PFSK-1 (cell line): ENCODE results near the gene WDR72.

Source experiments
- FOXP2 ChIP-seq: optimal IDR thresholded peaks from 2 replicates; pipeline ENCODE3; 2011; ENCODE audit warnings: borderline replicate concordance, control low read depth, inconsistent platforms; ENCODE audit not compliant: insufficient read depth; ENCODE audit errors: extremely low read length, extremely low read depth
- POLR2AphosphoS5 ChIP-seq: IDR thresholded peaks from 2 replicates; pipeline ENCODE4 v1.6.1; 2012; ENCODE audit warnings: low read depth, mild to moderate bottlenecking, control low read depth, low read length, moderate library complexity
- SIN3A ChIP-seq: IDR thresholded peaks from 2 replicates; pipeline ENCODE4 v1.6.1; 2012; ENCODE audit warnings: mild to moderate bottlenecking, low read length, moderate library complexity, borderline replicate concordance; ENCODE audit not compliant: insufficient read depth
- TAF1 ChIP-seq: IDR thresholded peaks from 2 replicates; pipeline ENCODE4 v1.6.1; 2012; ENCODE audit warnings: low read length, control low read depth, borderline replicate concordance; ENCODE audit not compliant: insufficient read depth
- TF ChIP-seq, protein P1 (sequence below), 2 experiments: IDR thresholded peaks; 2 replicates each; pipeline versions ENCODE4 v1.6.1 to v1.8.0; 2011 to 2012; ENCODE audit warnings: low read depth in 2 of 2, low read length in 2 of 2, control low read depth in 1 of 2, inconsistent platforms in 1 of 2, mild to moderate bottlenecking in 1 of 2, moderate library complexity in 1 of 2; ENCODE audit not compliant: insufficient read depth in 1 of 2

Gene WDR72

DNA sequence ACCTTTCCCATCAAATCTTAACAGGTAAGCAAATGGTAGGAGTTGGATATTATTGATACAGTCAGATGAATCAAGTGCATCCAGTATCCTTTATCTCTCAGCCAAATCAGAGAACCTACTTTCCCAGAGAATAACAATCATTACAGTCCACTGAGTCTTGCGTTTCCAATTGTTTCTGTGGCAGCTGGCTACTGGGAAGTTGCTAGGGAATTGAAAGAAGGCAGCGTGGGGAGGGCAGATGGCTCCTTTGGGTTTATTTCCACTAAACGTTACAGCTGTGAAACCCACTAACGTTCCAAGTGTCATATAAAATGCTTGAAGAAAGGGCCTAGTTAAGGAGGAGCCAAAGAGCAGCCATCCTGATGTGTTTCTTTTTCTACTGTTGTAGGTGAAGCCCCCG is 78.4 kb downstream of the WDR72 start:
- TF ChIP-seq POLR2AphosphoS5 (no peak), FOXP2 (no peak), TAF1 (no peak), SIN3A (no peak)
- TF ChIP-seq, protein P1, sequence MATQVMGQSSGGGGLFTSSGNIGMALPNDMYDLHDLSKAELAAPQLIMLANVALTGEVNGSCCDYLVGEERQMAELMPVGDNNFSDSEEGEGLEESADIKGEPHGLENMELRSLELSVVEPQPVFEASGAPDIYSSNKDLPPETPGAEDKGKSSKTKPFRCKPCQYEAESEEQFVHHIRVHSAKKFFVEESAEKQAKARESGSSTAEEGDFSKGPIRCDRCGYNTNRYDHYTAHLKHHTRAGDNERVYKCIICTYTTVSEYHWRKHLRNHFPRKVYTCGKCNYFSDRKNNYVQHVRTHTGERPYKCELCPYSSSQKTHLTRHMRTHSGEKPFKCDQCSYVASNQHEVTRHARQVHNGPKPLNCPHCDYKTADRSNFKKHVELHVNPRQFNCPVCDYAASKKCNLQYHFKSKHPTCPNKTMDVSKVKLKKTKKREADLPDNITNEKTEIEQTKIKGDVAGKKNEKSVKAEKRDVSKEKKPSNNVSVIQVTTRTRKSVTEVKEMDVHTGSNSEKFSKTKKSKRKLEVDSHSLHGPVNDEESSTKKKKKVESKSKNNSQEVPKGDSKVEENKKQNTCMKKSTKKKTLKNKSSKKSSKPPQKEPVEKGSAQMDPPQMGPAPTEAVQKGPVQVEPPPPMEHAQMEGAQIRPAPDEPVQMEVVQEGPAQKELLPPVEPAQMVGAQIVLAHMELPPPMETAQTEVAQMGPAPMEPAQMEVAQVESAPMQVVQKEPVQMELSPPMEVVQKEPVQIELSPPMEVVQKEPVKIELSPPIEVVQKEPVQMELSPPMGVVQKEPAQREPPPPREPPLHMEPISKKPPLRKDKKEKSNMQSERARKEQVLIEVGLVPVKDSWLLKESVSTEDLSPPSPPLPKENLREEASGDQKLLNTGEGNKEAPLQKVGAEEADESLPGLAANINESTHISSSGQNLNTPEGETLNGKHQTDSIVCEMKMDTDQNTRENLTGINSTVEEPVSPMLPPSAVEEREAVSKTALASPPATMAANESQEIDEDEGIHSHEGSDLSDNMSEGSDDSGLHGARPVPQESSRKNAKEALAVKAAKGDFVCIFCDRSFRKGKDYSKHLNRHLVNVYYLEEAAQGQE (IDR thresholded peaks at IDR 0.05; ENCODE audit: insufficient read depth in 1 of 2, low read depth in 2 of 2, low read length in 2 of 2), result no peak

DNA sequence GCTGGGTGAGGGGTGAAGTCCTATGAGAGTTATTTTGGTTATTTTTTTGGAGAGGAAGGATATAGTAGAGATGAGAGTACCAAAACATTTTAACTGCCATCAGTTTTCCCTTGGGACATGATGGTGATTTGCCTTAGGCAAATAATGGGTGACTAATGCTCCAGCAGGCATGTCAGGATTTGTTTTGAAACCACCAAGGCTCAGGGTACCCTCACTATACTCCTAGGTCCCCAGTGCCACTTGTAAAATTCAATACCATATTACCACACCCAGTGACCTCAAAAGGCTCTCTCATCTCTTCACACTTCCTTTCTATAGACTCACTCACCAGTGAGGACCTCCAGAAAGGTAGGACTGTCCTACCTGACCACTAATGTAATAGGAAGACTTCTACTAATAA is 83.6 kb downstream of the WDR72 start:
- no peak for TF ChIP-seq TAF1
- TF ChIP-seq SIN3A, result no peak
- TF ChIP-seq FOXP2, result no peak
- TF ChIP-seq, protein P1 (IDR thresholded peaks at IDR 0.05; ENCODE audit: insufficient read depth in 1 of 2, low read depth in 2 of 2, low read length in 2 of 2), result no peak
- no peak for TF ChIP-seq POLR2AphosphoS5

DNA sequence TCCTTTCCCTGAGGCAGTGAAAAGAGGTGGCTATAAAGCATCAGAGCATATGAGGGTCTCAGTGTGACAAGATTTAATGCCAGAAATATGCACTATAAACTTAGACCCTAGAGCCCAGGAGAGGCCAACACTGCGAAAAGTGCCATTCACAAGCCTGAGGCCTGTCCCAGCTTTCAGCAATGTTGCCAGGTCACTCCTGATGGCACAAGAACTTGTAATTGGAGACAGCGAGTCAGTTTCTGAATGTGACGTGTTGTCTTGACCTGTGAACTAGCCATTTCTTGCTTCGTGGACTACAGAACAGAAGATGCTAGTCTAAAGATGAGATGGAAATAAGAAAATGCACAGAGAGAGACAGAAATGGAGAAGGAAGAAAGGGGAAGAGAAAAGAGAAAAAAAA is 87.9 kb downstream of the WDR72 start:
- TF ChIP-seq POLR2AphosphoS5, result no peak
- TF ChIP-seq, protein P1 (IDR thresholded peaks at IDR 0.05; ENCODE audit: insufficient read depth in 1 of 2, low read depth in 2 of 2, low read length in 2 of 2), result no peak
- no peak for TF ChIP-seq TAF1
- TF ChIP-seq FOXP2, result no peak
- TF ChIP-seq SIN3A, result no peak

DNA sequence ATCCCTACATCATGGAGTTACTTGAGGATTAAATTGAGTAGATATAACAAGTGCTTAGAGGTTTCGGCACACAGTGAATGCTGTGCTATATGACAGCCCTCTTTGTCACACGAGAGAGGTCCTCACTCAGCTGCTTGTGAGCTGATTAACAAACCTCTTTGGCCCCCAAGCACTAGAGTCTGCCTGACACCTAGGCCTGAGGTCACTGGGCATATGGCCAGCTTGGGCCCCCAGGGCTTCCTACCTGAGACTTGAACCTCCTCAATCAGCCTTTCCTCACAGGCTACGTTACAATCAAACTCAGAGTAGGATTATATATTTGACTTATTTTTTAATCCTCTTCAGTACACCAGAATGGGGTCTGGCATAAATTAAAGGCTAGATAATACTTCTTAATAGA is 88.8 kb downstream of the WDR72 start:
- TF ChIP-seq POLR2AphosphoS5 (no peak), TAF1 (no peak), FOXP2 (no peak), SIN3A (no peak)
- TF ChIP-seq, protein P1 (IDR thresholded peaks at IDR 0.05; ENCODE audit: insufficient read depth in 1 of 2, low read depth in 2 of 2, low read length in 2 of 2), result no peak

DNA sequence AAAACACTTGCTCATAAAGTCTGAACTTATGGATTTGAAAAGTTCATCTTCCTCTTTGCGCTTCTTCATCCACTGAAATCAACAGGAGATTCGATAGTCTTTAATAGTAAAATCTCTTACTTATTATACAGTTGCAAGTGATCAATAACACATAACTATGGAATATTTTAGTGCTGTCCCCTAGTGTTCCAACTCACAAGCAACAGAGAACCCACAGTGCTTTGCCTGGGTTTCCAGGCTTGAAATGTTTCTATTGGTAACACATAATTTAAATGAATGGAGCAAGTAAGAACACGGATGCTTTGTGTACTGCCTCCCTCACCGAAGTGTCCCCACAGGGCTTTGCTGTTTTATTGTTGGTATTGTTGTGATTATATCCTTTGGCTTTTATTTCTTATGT is 93.5 kb downstream of the WDR72 start:
- TF ChIP-seq POLR2AphosphoS5, result no peak
- no peak for TF ChIP-seq FOXP2
- TF ChIP-seq, protein P1 (IDR thresholded peaks at IDR 0.05; ENCODE audit: insufficient read depth in 1 of 2, low read depth in 2 of 2, low read length in 2 of 2), result no peak
- TF ChIP-seq TAF1, result no peak
- TF ChIP-seq SIN3A, result no peak
